OCI-LY1 (cell line): ENCODE results near the gene CRACR2B.

Experiments used
- H2AFZ ChIP-seq: fragments of 200-600 bp; sonication (generic), shearing (Covaris generic); 2 replicates; pipeline ENCODE4 v1.6.0; 2014; ENCODE audit warnings: antibody characterized with exemption, mild to moderate bottlenecking, low read length
- H3F3A ChIP-seq: fragments of 200-600 bp; sonication (generic), shearing (Covaris generic); 2 replicates; pipeline ENCODE4 v1.6.0; 2014; ENCODE audit warnings: mild to moderate bottlenecking, antibody characterized with exemption, low read length, moderate library complexity; ENCODE audit not compliant: insufficient read depth
- H3K27ac ChIP-seq: fragments of 200-600 bp; sonication (generic); 2 replicates; pipeline ENCODE4 v1.5.1; 2014; ENCODE audit warnings: low read length, mixed run types, mild to moderate bottlenecking, low read depth; ENCODE audit not compliant: poor library complexity, severe bottlenecking
- H3K27me3 ChIP-seq: fragments of 200-600 bp; sonication (generic); 2 replicates; pipeline ENCODE4 v1.6.0; 2014; ENCODE audit warnings: antibody characterized with exemption, mild to moderate bottlenecking, low read length, moderate library complexity; ENCODE audit not compliant: insufficient read depth
- H3K36me3 ChIP-seq: fragments of 200-600 bp; sonication (generic); 2 replicates; pipeline ENCODE4 v1.6.1; 2014; ENCODE audit warnings: mild to moderate bottlenecking, antibody characterized with exemption, low read length, moderate library complexity, mixed read lengths; ENCODE audit not compliant: insufficient read depth
- H3K4me1 ChIP-seq: fragments of 200-600 bp; sonication (generic); 2 replicates; pipeline ENCODE4 v1.5.1; 2014; ENCODE audit warnings: mild to moderate bottlenecking, low read length, moderate library complexity; ENCODE audit not compliant: insufficient read depth, severe bottlenecking
- H3K4me2 ChIP-seq: fragments of 200-600 bp; sonication (generic), shearing (Covaris generic); 2 replicates; pipeline ENCODE4 v1.6.1; 2014; ENCODE audit warnings: low read length
- H3K4me3 ChIP-seq: fragments of 200-600 bp; sonication (generic); 2 replicates; pipeline ENCODE4 v1.5.1; 2014; ENCODE audit warnings: low read length, low read depth, mild to moderate bottlenecking, mixed read lengths; ENCODE audit not compliant: poor library complexity, severe bottlenecking
- H3K79me2 ChIP-seq: fragments of 200-600 bp; shearing (Covaris generic); 2 replicates; pipeline ENCODE4 v1.6.1; 2016; ENCODE audit warnings: mixed run types, low read length, mixed read lengths; ENCODE audit not compliant: insufficient read depth
- H3K9ac ChIP-seq: fragments of 200-600 bp; sonication (generic), shearing (Covaris generic); 2 replicates; pipeline ENCODE4 v1.6.1; 2014; ENCODE audit warnings: mild to moderate bottlenecking, low read length, mixed read lengths
- H3K9me2 ChIP-seq: fragments of 200-600 bp; sonication (generic), shearing (Covaris generic); 2 replicates; pipeline ENCODE4 v1.6.1; 2014; ENCODE audit warnings: low read depth, mild to moderate bottlenecking, low read length, mixed read lengths
- H3K9me3 ChIP-seq: fragments of 200-600 bp; shearing (Covaris generic); 2 replicates; pipeline ENCODE4 v1.6.1; 2014; ENCODE audit warnings: low read length, mixed read lengths
- H4K20me1 ChIP-seq: fragments of 200-600 bp; sonication (generic), shearing (Covaris generic); 2 replicates; pipeline ENCODE4 v1.6.0; 2016; ENCODE audit warnings: mild to moderate bottlenecking, low read length; ENCODE audit not compliant: insufficient read depth
- CTCF ChIP-seq: fragments of 200-600 bp; sonication (generic), shearing (Covaris generic); IDR thresholded peaks from 2 replicates; pipeline ENCODE4 v1.5.1; 2017; ENCODE audit warnings: mild to moderate bottlenecking, antibody characterized with exemption, low read length, moderate library complexity, mixed read lengths
- EZH2 ChIP-seq: fragments of 200-600 bp; sonication (generic), shearing (Covaris generic); IDR thresholded peaks from 2 replicates; pipeline ENCODE4 v1.8.0; 2017; ENCODE audit warnings: borderline replicate concordance, mixed run types, mild to moderate bottlenecking, antibody characterized with exemption, low read length, moderate library complexity, mixed read lengths

CRACR2B gene

DNA sequence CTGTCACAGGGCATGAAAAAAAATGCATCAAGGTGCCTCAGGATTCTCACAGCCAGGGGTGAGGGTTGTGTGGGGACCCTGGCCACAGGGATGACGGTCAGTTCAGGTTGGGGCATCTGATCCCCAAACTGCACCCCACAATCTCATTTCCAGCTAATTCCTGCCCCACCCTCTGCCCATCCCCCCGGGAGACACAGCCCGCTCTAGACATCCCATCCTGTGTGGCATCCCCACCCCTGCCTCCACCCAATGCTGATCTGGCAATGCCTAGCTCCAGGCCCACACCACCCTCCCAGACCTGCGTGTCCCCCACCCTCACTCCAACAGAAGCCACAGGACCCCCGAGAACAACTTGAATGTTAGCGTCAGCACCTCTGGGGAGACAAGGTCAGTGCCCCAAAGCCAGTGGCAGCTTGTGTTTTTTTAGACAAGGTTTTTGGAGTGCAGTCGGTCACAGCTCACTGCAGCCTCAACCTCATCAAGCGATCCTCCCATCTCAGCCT lies 40.2 kb downstream of the CRACR2B start:
- Histone ChIP-seq H3K9me2 (no peaks in the 10 kb centered on the region), H3K36me3 (no peaks in the 10 kb centered on the region), H3F3A (no peaks in the 10 kb centered on the region), H3K9ac (no peak overlapping the region), H3K9me3 (no peaks in the 10 kb centered on the region), H3K27me3 (peaks cover 6% of the 10 kb centered on the region; the same call in 1 of the 2 replicates), H3K79me2 (no peaks in the 10 kb centered on the region), H3K4me3 (no peak overlapping the region), H4K20me1 (no peaks in the 10 kb centered on the region), H3K27ac (no peak overlapping the region), H3K4me1 (no peaks in the 10 kb centered on the region), H3K4me2 (no peak overlapping the region), H2AFZ (no peak overlapping the region)
- TF ChIP-seq EZH2 (no peak), CTCF (no peak)

DNA sequence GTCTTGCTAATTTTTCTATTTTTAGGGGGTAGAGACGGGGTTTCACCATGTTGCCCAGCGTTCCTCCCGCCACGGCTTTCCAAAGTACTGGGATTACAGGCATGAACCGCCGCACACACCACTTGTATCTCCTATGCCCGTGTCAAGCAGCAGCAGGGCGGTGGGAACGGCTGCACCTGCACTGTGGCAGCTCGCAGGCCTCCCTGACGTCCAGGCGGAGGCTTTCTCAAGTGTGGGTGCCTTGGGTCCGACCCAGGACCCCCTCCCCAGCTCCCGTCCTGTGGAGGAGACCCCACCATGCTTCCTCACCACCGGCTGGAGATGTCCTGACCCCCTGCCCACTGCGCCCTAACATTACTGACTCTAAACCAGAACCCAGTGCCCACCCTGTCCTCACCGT lies 40.7 kb downstream of the CRACR2B start:
- Histone ChIP-seq H3K79me2 (no peaks in the 10 kb centered on the region), H3K4me1 (no peaks in the 10 kb centered on the region), H3K27me3 (peaks cover 6% of the 10 kb centered on the region; the same call in 1 of the 2 replicates), H3K9ac (no peak overlapping the region), H3K36me3 (no peaks in the 10 kb centered on the region), H3K4me2 (no peak overlapping the region), H3F3A (no peaks in the 10 kb centered on the region), H3K4me3 (no peak overlapping the region), H3K27ac (no peak overlapping the region), H3K9me2 (no peaks in the 10 kb centered on the region), H4K20me1 (no peaks in the 10 kb centered on the region), H3K9me3 (no peaks in the 10 kb centered on the region), H2AFZ (no peak overlapping the region)
- TF ChIP-seq CTCF: no peak
- no peak for TF ChIP-seq EZH2

- H3K4me1 ChIP-seq: no peaks in the 10 kb centered on the region
- H4K20me1 ChIP-seq: no peaks in the 10 kb centered on the region
- TF ChIP-seq EZH2 (no peak), CTCF (no peak)
- H3K4me2 ChIP-seq: no peak overlapping the region
- no peaks in the 10 kb centered on the region for H3K9me2 ChIP-seq
- H3K9ac ChIP-seq: no peak overlapping the region
- no peak overlapping the region for H2AFZ ChIP-seq
- H3K27ac ChIP-seq: no peak overlapping the region
- H3K9me3 ChIP-seq: no peaks in the 10 kb centered on the region
- peaks cover 6% of the 10 kb centered on the region; the same call in 1 of the 2 replicates for H3K27me3 ChIP-seq
- H3K36me3 ChIP-seq: no peaks in the 10 kb centered on the region
- no peaks in the 10 kb centered on the region for H3K79me2 ChIP-seq
- H3K4me3 ChIP-seq: no peak overlapping the region
- H3F3A ChIP-seq: no peaks in the 10 kb centered on the region
These were observed 41.1 kb downstream of the CRACR2B start for GRCh38 chr11:868802-869201.
